ENCODE results near the gene KCNJ10. TPM values are rescaled to one million over a fixed set of nuclear protein-coding genes. Genes with fewer than 3 reads are reported as not detected.

The KCNJ10 gene
- total and polyA plus RNA-seq, 2 of the 13 experiments (the other 11 are each of a cell fraction or from before 2014, with no cell fraction given), result 4.4 to 10.3 TPM

DNA sequence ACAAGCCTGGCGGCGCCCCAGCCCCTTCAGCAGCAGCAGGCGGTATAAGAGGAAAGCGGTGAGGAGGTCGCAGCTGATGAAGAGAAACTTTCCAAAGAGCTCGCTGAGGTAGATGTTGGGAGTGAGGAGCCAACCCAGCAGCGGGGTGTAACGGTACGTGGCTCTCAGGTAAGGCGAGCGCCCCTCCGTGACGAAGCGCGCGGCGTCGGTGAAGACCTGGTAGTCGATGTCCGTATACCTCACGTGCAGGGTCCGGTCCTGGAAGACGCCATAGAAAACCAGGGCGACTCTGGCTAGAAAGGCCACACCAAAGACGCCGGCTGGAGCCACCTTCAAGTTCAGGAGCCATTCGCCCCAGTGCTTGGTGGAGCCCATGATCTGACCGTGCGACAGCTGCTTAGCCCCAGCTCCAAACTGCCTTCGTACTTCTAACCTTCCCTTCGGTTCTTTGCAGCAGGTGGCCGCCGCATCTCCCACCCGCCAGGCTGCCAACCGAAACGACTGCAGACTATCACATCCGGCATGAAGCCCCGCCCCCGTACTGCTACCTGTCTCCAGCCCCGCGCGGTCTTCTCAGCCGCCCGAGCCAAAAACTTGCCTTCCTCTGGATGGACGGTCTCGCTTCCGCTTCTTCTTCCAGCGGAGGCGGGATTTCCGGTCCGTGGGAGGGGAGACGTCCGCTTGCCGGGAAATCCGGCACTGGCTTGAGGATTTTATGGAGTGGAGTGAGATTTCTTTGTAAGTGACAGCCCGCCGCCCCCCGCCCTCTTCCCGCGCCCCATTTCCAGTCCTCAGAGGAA is 38.4 kb downstream of the KCNJ10 start, which contains the start of gene PIGM (continued):
- TF ChIP-seq, protein P1, sequence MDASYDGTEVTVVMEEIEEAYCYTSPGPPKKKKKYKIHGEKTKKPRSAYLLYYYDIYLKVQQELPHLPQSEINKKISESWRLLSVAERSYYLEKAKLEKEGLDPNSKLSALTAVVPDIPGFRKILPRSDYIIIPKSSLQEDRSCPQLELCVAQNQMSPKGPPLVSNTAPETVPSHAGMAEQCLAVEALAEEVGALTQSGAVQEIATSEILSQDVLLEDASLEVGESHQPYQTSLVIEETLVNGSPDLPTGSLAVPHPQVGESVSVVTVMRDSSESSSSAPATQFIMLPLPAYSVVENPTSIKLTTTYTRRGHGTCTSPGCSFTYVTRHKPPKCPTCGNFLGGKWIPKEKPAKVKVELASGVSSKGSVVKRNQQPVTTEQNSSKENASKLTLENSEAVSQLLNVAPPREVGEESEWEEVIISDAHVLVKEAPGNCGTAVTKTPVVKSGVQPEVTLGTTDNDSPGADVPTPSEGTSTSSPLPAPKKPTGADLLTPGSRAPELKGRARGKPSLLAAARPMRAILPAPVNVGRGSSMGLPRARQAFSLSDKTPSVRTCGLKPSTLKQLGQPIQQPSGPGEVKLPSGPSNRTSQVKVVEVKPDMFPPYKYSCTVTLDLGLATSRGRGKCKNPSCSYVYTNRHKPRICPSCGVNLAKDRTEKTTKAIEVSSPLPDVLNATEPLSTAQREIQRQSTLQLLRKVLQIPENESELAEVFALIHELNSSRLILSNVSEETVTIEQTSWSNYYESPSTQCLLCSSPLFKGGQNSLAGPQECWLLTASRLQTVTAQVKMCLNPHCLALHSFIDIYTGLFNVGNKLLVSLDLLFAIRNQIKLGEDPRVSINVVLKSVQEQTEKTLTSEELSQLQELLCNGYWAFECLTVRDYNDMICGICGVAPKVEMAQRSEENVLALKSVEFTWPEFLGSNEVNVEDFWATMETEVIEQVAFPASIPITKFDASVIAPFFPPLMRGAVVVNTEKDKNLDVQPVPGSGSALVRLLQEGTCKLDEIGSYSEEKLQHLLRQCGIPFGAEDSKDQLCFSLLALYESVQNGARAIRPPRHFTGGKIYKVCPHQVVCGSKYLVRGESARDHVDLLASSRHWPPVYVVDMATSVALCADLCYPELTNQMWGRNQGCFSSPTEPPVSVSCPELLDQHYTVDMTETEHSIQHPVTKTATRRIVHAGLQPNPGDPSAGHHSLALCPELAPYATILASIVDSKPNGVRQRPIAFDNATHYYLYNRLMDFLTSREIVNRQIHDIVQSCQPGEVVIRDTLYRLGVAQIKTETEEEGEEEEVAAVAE (CRISPR knock-in tag; IDR thresholded peaks at IDR 0.05; ENCODE audit: borderline replicate concordance), result peak; percentile 47; the same call in 1 of the 2 replicates
- TF ChIP-seq POLR2AphosphoS5 (IDR thresholded peaks at IDR 0.05; ENCODE audit: low read depth, low read length), result peak; percentile 78
- no peak for TF ChIP-seq NKX3-1 (CRISPR knock-in tag; IDR thresholded peaks at IDR 0.05)
- no peak for TF ChIP-seq TEAD2 (CRISPR knock-in tag; IDR thresholded peaks at IDR 0.05)
- TF ChIP-seq PCBP2 (optimal IDR thresholded peaks at IDR 0.05; ENCODE audit: low read depth, low read length, poor library complexity, severe bottlenecking), result no peak
- TF ChIP-seq, protein P2, sequence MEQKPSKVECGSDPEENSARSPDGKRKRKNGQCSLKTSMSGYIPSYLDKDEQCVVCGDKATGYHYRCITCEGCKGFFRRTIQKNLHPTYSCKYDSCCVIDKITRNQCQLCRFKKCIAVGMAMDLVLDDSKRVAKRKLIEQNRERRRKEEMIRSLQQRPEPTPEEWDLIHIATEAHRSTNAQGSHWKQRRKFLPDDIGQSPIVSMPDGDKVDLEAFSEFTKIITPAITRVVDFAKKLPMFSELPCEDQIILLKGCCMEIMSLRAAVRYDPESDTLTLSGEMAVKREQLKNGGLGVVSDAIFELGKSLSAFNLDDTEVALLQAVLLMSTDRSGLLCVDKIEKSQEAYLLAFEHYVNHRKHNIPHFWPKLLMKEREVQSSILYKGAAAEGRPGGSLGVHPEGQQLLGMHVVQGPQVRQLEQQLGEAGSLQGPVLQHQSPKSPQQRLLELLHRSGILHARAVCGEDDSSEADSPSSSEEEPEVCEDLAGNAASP (CRISPR knock-in tag; IDR thresholded peaks at IDR 0.05; ENCODE audit: borderline replicate concordance), result no peak
- peak; percentile 66; the same call in 1 of the 2 replicates for TF ChIP-seq YEATS4 (CRISPR knock-in tag; IDR thresholded peaks at IDR 0.05; ENCODE audit: borderline replicate concordance)
- TF ChIP-seq, protein P3, sequence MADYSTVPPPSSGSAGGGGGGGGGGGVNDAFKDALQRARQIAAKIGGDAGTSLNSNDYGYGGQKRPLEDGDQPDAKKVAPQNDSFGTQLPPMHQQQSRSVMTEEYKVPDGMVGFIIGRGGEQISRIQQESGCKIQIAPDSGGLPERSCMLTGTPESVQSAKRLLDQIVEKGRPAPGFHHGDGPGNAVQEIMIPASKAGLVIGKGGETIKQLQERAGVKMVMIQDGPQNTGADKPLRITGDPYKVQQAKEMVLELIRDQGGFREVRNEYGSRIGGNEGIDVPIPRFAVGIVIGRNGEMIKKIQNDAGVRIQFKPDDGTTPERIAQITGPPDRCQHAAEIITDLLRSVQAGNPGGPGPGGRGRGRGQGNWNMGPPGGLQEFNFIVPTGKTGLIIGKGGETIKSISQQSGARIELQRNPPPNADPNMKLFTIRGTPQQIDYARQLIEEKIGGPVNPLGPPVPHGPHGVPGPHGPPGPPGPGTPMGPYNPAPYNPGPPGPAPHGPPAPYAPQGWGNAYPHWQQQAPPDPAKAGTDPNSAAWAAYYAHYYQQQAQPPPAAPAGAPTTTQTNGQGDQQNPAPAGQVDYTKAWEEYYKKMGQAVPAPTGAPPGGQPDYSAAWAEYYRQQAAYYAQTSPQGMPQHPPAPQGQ (CRISPR knock-in tag; IDR thresholded peaks at IDR 0.05; ENCODE audit: borderline replicate concordance), result no peak
- TF ChIP-seq, protein P4, sequence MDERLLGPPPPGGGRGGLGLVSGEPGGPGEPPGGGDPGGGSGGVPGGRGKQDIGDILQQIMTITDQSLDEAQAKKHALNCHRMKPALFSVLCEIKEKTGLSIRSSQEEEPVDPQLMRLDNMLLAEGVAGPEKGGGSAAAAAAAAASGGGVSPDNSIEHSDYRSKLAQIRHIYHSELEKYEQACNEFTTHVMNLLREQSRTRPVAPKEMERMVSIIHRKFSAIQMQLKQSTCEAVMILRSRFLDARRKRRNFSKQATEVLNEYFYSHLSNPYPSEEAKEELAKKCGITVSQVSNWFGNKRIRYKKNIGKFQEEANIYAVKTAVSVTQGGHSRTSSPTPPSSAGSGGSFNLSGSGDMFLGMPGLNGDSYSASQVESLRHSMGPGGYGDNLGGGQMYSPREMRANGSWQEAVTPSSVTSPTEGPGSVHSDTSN (CRISPR knock-in tag; IDR thresholded peaks at IDR 0.05), result 0 out of 2 replicates have a peak, but pooled peaks have one; percentile 10
- TF ChIP-seq SKI (IDR thresholded peaks at IDR 0.05; ENCODE audit: partially characterized antibody), result no peak
- no peak for TF ChIP-seq CENPT (CRISPR knock-in tag; IDR thresholded peaks at IDR 0.05; ENCODE audit: low read depth)
- no peak for TF ChIP-seq ARNT (IDR thresholded peaks at IDR 0.05)
- peak; percentile 63; the same call in 1 of the 2 replicates for TF ChIP-seq MYC (CRISPR knock-in tag; IDR thresholded peaks at IDR 0.05; ENCODE audit: borderline replicate concordance)
- TF ChIP-seq, protein P5, sequence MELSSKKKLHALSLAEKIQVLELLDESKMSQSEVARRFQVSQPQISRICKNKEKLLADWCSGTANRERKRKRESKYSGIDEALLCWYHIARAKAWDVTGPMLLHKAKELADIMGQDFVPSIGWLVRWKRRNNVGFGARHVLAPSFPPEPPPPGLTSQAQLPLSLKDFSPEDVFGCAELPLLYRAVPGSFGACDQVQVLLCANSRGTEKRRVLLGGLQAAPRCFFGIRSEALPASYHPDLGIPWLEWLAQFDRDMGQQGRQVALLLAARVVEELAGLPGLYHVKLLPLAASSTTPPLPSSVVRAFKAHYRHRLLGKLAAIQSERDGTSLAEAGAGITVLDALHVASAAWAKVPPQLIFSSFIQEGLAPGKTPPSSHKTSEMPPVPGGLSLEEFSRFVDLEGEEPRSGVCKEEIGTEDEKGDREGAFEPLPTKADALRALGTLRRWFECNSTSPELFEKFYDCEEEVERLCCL (CRISPR knock-in tag; IDR thresholded peaks at IDR 0.05; ENCODE audit: borderline replicate concordance), result no peak
- no peak for TF ChIP-seq FOXP1 (IDR thresholded peaks at IDR 0.05)
- TF ChIP-seq FOXP1 (CRISPR knock-in tag; IDR thresholded peaks at IDR 0.05), result no peak
- TF ChIP-seq RARG (CRISPR knock-in tag; IDR thresholded peaks at IDR 0.05; ENCODE audit: low read depth), result no peak
- no peak for TF ChIP-seq CREB1 (IDR thresholded peaks at IDR 0.05)
- peak; percentile 71 for TF ChIP-seq CREB1 (CRISPR knock-in tag; IDR thresholded peaks at IDR 0.05)
- TF ChIP-seq ELF1 (CRISPR knock-in tag; IDR thresholded peaks at IDR 0.05), result peak; percentile 92
- no peak for TF ChIP-seq ZMYM2 (CRISPR knock-in tag; IDR thresholded peaks at IDR 0.05)

All from HepG2 (cell line).